IMR-90 (cell line): ENCODE results near the gene AHDC1. TPM values are rescaled to one million over a fixed set of nuclear protein-coding genes. Genes with fewer than 3 reads are reported as not detected.

Experiments used
- ATAC-seq: fragments of 200-7000 bp; cut with Tn5 transposase; 2 replicates; pipeline ENCODE4 v1.9.1; 2020; ENCODE audit warnings: low read depth, mild to moderate bottlenecking, moderate library complexity
- BruUV-seq: library from RNA; stranded (reverse); fragments of 400-500 nt; replicated peaks from 2 replicates; lab custom pipeline; 2021; lab: Mats Ljungman, UMichigan
- CTCF ChIA-PET: fragments of 300-600 bp; formaldehyde crosslinking; extraction: SDS; loops from one replicate; lab custom pipeline; 2021; ENCODE audit warnings: antibody characterized with exemption; lab: Yijun Ruan, JAX
- POLR2A ChIA-PET: fragments of 300-600 bp; sonication (Branson Sonifier 250); formaldehyde crosslinking; loops from one replicate; lab custom pipeline; 2022; ENCODE audit warnings: antibody characterized with exemption; ENCODE audit not compliant: unreplicated experiment; lab: Charles Lee
- DNase-seq: peaks from one replicate; pipeline ENCODE4 v3.0.0; 2013
- H2AFZ ChIP-seq: replicated peaks from 2 replicates; pipeline ENCODE3; 2013; ENCODE audit warnings: low read length, mild to moderate bottlenecking; ENCODE audit not compliant: poor library complexity
- H2AK5ac ChIP-seq: 2 replicates; pipeline ENCODE4 v1.6.1; 2013; ENCODE audit warnings: low read depth, low read length, inconsistent platforms
- H2AK9ac ChIP-seq: replicated peaks from 2 replicates; pipeline ENCODE3; 2013; ENCODE audit warnings: mild to moderate bottlenecking, low read depth, low read length, moderate library complexity; ENCODE audit not compliant: poor library complexity
- H2BK120ac ChIP-seq: 2 replicates; pipeline ENCODE4 v1.6.1; 2013; ENCODE audit warnings: low read depth, low read length, inconsistent platforms
- H2BK15ac ChIP-seq: 3 replicates; pipeline ENCODE4 v1.6.1; 2013; ENCODE audit warnings: low read depth, low read length, inconsistent platforms
- H2BK20ac ChIP-seq: 2 replicates; pipeline ENCODE4 v1.6.1; 2013; ENCODE audit warnings: low read depth, mild to moderate bottlenecking, inconsistent platforms, low read length, moderate library complexity
- H2BK5ac ChIP-seq: 2 replicates; pipeline ENCODE4 v1.6.1; 2013; ENCODE audit warnings: mild to moderate bottlenecking, low read depth, low read length, inconsistent platforms; ENCODE audit not compliant: poor library complexity, severe bottlenecking
- H3K14ac ChIP-seq: replicated peaks from 2 replicates; pipeline ENCODE4 v1.6.1; 2013; ENCODE audit warnings: low read depth, low read length, inconsistent platforms
- H3K18ac ChIP-seq: 2 replicates; pipeline ENCODE4 v1.6.1; 2013; ENCODE audit warnings: low read depth, low read length, control low read depth
- H3K23ac ChIP-seq: 2 replicates; pipeline ENCODE4 v1.6.1; 2013; ENCODE audit warnings: low read depth, low read length, inconsistent platforms
- H3K27ac ChIP-seq: 2 replicates; pipeline ENCODE4 v1.5.1; 2013; ENCODE audit warnings: mild to moderate bottlenecking, control low read depth, low read length; ENCODE audit not compliant: insufficient read depth
- H3K27me3 ChIP-seq: 2 replicates; pipeline ENCODE4 v1.6.1; 2013; ENCODE audit warnings: low read length; ENCODE audit not compliant: control insufficient read depth, insufficient read depth
- H3K36me3 ChIP-seq: 2 replicates; pipeline ENCODE4 v1.6.1; 2013; ENCODE audit warnings: low read length, mixed read lengths; ENCODE audit not compliant: control insufficient read depth, insufficient read depth
- H3K4ac ChIP-seq: 2 replicates; pipeline ENCODE4 v1.6.1; 2013; ENCODE audit warnings: low read depth, low read length, inconsistent platforms
- H3K4me1 ChIP-seq: 2 replicates; pipeline ENCODE4 v1.6.1; 2013; ENCODE audit warnings: low read length, mixed read lengths; ENCODE audit not compliant: control insufficient read depth, insufficient read depth
- H3K4me2 ChIP-seq: 2 replicates; pipeline ENCODE4 v1.6.1; 2013; ENCODE audit warnings: low read depth, mild to moderate bottlenecking, control low read depth, low read length, moderate library complexity
- H3K4me3 ChIP-seq: 2 replicates; pipeline ENCODE4 v1.5.1; 2013; ENCODE audit warnings: low read depth, mild to moderate bottlenecking, control low read depth, low read length, moderate library complexity; ENCODE audit not compliant: insufficient read depth
- H3K56ac ChIP-seq: 2 replicates; pipeline ENCODE4 v1.6.1; 2013; ENCODE audit warnings: low read length, inconsistent platforms; ENCODE audit not compliant: insufficient read depth; ENCODE audit errors: extremely low read depth
- H3K79me1 ChIP-seq, 2 experiments: 2 replicates each; pipeline ENCODE4 v1.6.1; 2013; ENCODE audit warnings: low read length in 2 of 2, inconsistent platforms in 1 of 2, low read depth in 1 of 2
- H3K9ac ChIP-seq: 2 replicates; pipeline ENCODE4 v1.6.1; 2013; ENCODE audit warnings: low read depth, low read length, control low read depth
- H3K9me1 ChIP-seq: 2 replicates; pipeline ENCODE4 v1.6.1; 2013; ENCODE audit warnings: low read length, inconsistent platforms; ENCODE audit not compliant: insufficient read depth
- H3K9me3 ChIP-seq: 2 replicates; pipeline ENCODE4 v1.6.1; 2013; ENCODE audit warnings: low read length; ENCODE audit not compliant: control insufficient read depth, insufficient read depth
- H4K20me1 ChIP-seq: 2 replicates; pipeline ENCODE4 v1.6.1; 2013; ENCODE audit warnings: low read length, inconsistent platforms; ENCODE audit not compliant: insufficient read depth
- H4K5ac ChIP-seq: 2 replicates; pipeline ENCODE4 v1.6.1; 2013; ENCODE audit warnings: mild to moderate bottlenecking, low read depth, low read length, control low read depth
- H4K8ac ChIP-seq, 2 experiments: 2 replicates each; pipeline ENCODE4 v1.6.1; 2013; ENCODE audit warnings: low read depth in 2 of 2, low read length in 2 of 2, control low read depth in 1 of 2, inconsistent platforms in 1 of 2
- H4K91ac ChIP-seq: 2 replicates; pipeline ENCODE4 v1.6.1; 2013; ENCODE audit warnings: low read depth, low read length, inconsistent platforms; ENCODE audit not compliant: insufficient read depth
- BHLHE40 ChIP-seq: fragments of 150-350 bp; IDR thresholded peaks from 2 replicates; pipeline ENCODE4 v1.6.1; 2016; ENCODE audit warnings: mild to moderate bottlenecking, low read depth, low read length
- CHD1 ChIP-seq: IDR thresholded peaks from 2 replicates; pipeline ENCODE4 v1.6.1; 2012; ENCODE audit warnings: low read depth, low read length, improper control_type of control experiment
- MAFK ChIP-seq: IDR thresholded peaks from 2 replicates; pipeline ENCODE4 v1.6.1; 2012; ENCODE audit warnings: low read depth, low read length, improper control_type of control experiment
- MAZ ChIP-seq: IDR thresholded peaks from 2 replicates; pipeline ENCODE4 v1.6.1; 2012; ENCODE audit warnings: low read depth, mild to moderate bottlenecking, low read length, improper control_type of control experiment, moderate library complexity, borderline replicate concordance
- MXI1 ChIP-seq: IDR thresholded peaks from 2 replicates; pipeline ENCODE4 v1.6.1; 2012; ENCODE audit warnings: low read depth, mild to moderate bottlenecking, low read length, moderate library complexity, borderline replicate concordance
- NFE2L2 ChIP-seq: fragments of 150-350 bp; IDR thresholded peaks from 2 replicates; pipeline ENCODE4 v1.6.1; 2016; ENCODE audit warnings: low read depth, mild to moderate bottlenecking, low read length
- POLR2A ChIP-seq: IDR thresholded peaks from 2 replicates; pipeline ENCODE4 v1.6.1; 2012; ENCODE audit warnings: mild to moderate bottlenecking, low read depth, low read length
- RAD21 ChIP-seq: IDR thresholded peaks from 2 replicates; pipeline ENCODE4 v1.6.1; 2012; ENCODE audit warnings: low read length, improper control_type of control experiment
- RCOR1 ChIP-seq: IDR thresholded peaks from 2 replicates; pipeline ENCODE4 v1.6.1; 2012; ENCODE audit warnings: mild to moderate bottlenecking, low read length, improper control_type of control experiment; ENCODE audit not compliant: insufficient replicate concordance
- RFX5 ChIP-seq: IDR thresholded peaks from 2 replicates; pipeline ENCODE4 v1.8.0; 2012; ENCODE audit warnings: low read depth, mild to moderate bottlenecking, low read length, moderate library complexity
- WGBS, 2 experiments: methylation state at CpG; one replicate each; pipeline versions ENCODE4 v1.1.5 to v1.1.7; 2013; ENCODE audit warnings: missing lambda C conversion rate in 2 of 2; ENCODE audit not compliant: insufficient read length in 1 of 2; ENCODE audit errors: extremely low coverage in 2 of 2; 5-methylcytosine and 5-hydroxymethylcytosine counted together
- dilution Hi-C: fragments of 300-500 bp; cut with HindIII; formaldehyde crosslinking; loops from one replicate; pipeline ENCODE4 v1.14.3; 2018; ENCODE audit warnings: low sequenced_read_pairs; ENCODE audit not compliant: unreplicated experiment
- in situ Hi-C: fragments of 300-500 bp; cut with MboI; formaldehyde crosslinking; loops from 3 replicates; pipeline ENCODE4 v1.14.3; 2019; ENCODE audit warnings: low sequenced_read_pairs, inconsistent platforms, mixed read lengths
- intact Hi-C: fragments of 100-400 bp; cut with micrococcal nuclease; formaldehyde crosslinking; loops from 2 replicates; pipeline ENCODE4 v1.10.0; 2022
- polyA plus RNA-seq, 3 experiments: library from polyadenylated mRNA; depleted of rRNA; stranded (reverse); fragments of >200 nt; gene quantifications; 2 replicates each; pipeline ENCODE4 v1.2.3, GENCODE V29; 2012; ENCODE audit warnings: low replicate concordance in 1 of 3
- total RNA-seq: library from RNA; depleted of rRNA; stranded (reverse); fragments of >200 nt; gene quantifications from 2 replicates; pipeline ENCODE4 v1.2.3, GENCODE V29; 2012
- TF ChIP-seq, protein P1 (sequence below): conservative IDR thresholded peaks from 2 replicates; pipeline ENCODE4 v1.5.1; 2012; ENCODE audit warnings: mild to moderate bottlenecking, low read depth, low read length, improper control_type of control experiment
- TF ChIP-seq, protein P2 (sequence below): fragments of 150-350 bp; IDR thresholded peaks from 2 replicates; pipeline ENCODE4 v1.6.1; 2016; ENCODE audit warnings: low read depth, mild to moderate bottlenecking, low read length, moderate library complexity, borderline replicate concordance

Gene AHDC1
- total and polyA plus RNA-seq, 2 of the 4 experiments (the other 2 are of a cell fraction): 2.0 to 11.6 TPM

GRCh38 chr1:27585684-27586083 is 18.3 kb downstream of the AHDC1 start (continued):
- TF ChIP-seq, protein P1, sequence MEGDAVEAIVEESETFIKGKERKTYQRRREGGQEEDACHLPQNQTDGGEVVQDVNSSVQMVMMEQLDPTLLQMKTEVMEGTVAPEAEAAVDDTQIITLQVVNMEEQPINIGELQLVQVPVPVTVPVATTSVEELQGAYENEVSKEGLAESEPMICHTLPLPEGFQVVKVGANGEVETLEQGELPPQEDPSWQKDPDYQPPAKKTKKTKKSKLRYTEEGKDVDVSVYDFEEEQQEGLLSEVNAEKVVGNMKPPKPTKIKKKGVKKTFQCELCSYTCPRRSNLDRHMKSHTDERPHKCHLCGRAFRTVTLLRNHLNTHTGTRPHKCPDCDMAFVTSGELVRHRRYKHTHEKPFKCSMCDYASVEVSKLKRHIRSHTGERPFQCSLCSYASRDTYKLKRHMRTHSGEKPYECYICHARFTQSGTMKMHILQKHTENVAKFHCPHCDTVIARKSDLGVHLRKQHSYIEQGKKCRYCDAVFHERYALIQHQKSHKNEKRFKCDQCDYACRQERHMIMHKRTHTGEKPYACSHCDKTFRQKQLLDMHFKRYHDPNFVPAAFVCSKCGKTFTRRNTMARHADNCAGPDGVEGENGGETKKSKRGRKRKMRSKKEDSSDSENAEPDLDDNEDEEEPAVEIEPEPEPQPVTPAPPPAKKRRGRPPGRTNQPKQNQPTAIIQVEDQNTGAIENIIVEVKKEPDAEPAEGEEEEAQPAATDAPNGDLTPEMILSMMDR: no peak
- no peak for TF ChIP-seq MAFK

- BruUV-seq: no TSS peak
- H4K8ac ChIP-seq: no peak overlapping the region
- TF ChIP-seq BHLHE40 (no peak), CHD1 (no peak), RFX5 (no peak), NFE2L2 (no peak), RCOR1 (no peak), RAD21 (no peak), MXI1 (no peak), MAZ (no peak), POLR2A (no peak), MAFK (no peak)
- TF ChIP-seq, protein P1: no peak
- TF ChIP-seq, protein P2, sequence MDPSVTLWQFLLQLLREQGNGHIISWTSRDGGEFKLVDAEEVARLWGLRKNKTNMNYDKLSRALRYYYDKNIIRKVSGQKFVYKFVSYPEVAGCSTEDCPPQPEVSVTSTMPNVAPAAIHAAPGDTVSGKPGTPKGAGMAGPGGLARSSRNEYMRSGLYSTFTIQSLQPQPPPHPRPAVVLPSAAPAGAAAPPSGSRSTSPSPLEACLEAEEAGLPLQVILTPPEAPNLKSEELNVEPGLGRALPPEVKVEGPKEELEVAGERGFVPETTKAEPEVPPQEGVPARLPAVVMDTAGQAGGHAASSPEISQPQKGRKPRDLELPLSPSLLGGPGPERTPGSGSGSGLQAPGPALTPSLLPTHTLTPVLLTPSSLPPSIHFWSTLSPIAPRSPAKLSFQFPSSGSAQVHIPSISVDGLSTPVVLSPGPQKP: no peak
- no peak overlapping the region for H4K91ac ChIP-seq
- dilution Hi-C loops: no loop called here
- H2BK20ac ChIP-seq: no peak overlapping the region
- peaks cover 34% of the 10 kb centered on the region for H3K9me1 ChIP-seq
- H3K9me3 ChIP-seq: no peaks in the 10 kb centered on the region
- no peak overlapping the region for H3K18ac ChIP-seq
- intact Hi-C loops: no loop called here
- no peak overlapping the region for H3K4me2 ChIP-seq
- no peak overlapping the region for H3K14ac ChIP-seq
- no peak overlapping the region for H3K23ac ChIP-seq
- H2BK15ac ChIP-seq: no peak overlapping the region
- DNase-seq (no peak), ATAC-seq (no peak)
- H4K20me1 ChIP-seq: peaks cover 64% of the 10 kb centered on the region
- no peak overlapping the region for H2AFZ ChIP-seq
- POLR2A ChIA-PET: no interaction called here
- no peak overlapping the region for H3K4me3 ChIP-seq
- peaks cover 47 to 93% of the 10 kb centered on the region in 2 experiments for H3K79me1 ChIP-seq
- H3K4ac ChIP-seq: no peak overlapping the region
- no peak overlapping the region for H3K27ac ChIP-seq
- in situ Hi-C loops: no loop called here
- H3K36me3 ChIP-seq: 0 out of 2 replicates have a peak, but pooled peaks cover 1% of the 10 kb centered on the region
- no peak overlapping the region for H2BK5ac ChIP-seq
- no peak overlapping the region for H4K5ac ChIP-seq
- CTCF ChIA-PET: interaction anchor here (1.1 kb wide), 1 partner anchor 16 kb away, joined by 5 read pairs; no protein-coding TSS in a partner anchor
- H3K4me1 ChIP-seq: peaks cover 15% of the 10 kb centered on the region
- H3K56ac ChIP-seq: no peak overlapping the region
- no peak overlapping the region for H2AK9ac ChIP-seq
- no peak overlapping the region for H2AK5ac ChIP-seq
- H3K9ac ChIP-seq: no peak overlapping the region
- H2BK120ac ChIP-seq: no peak overlapping the region
- no CpG with 5 or more reads among the region's 3 CpGs for WGBS, 2 experiments
- no peaks in the 10 kb centered on the region for H3K27me3 ChIP-seq
Measured at GRCh38 chr1:27584453-27584852, 19.5 kb downstream of the AHDC1 start.
